ENCODE results near the gene LRRTM4.

GRCh38 chr2:76985387-76986136 is 536.6 kb downstream of the LRRTM4 start:
- TF ChIP-seq CTCF (IDR thresholded peaks at IDR 0.05) = no peak
- no peak for TF ChIP-seq POLR2A (IDR thresholded peaks at IDR 0.05)
